Chondrocyte (in vitro differentiated cells): ENCODE data around the gene GDF15. TPM values are rescaled to one million over a fixed set of nuclear protein-coding genes. Genes with fewer than 3 reads are reported as not detected.

Experiments used
- DNase-seq: peaks from one replicate; pipeline ENCODE4 v3.0.0; 2021; ENCODE audit warnings: mixed read lengths, low spot score
- H3K27ac Mint-ChIP-seq: one replicate; pipeline ENCODE4 v1.8.0; 2021; ENCODE audit warnings: mild to moderate bottlenecking, moderate library complexity, mixed read lengths; ENCODE audit not compliant: unreplicated experiment
- H3K27me3 Mint-ChIP-seq: 2 replicates; pipeline ENCODE4 v1.8.0; 2021; ENCODE audit warnings: low read depth, mixed read lengths
- H3K36me3 Mint-ChIP-seq: 2 replicates; pipeline ENCODE4 v1.8.0; 2021; ENCODE audit warnings: low read depth, mixed read lengths
- H3K4me1 Mint-ChIP-seq: 2 replicates; pipeline ENCODE4 v1.8.0; 2021; ENCODE audit warnings: low read depth, mild to moderate bottlenecking, mixed read lengths
- H3K4me3 Mint-ChIP-seq: one replicate; pipeline ENCODE4 v1.8.0; 2021; ENCODE audit warnings: mild to moderate bottlenecking, moderate library complexity, mixed read lengths; ENCODE audit not compliant: unreplicated experiment
- H3K9me3 Mint-ChIP-seq: 2 replicates; pipeline ENCODE4 v1.8.0; 2021; ENCODE audit warnings: low read depth, mixed read lengths
- total RNA-seq: library from RNA; stranded (reverse); gene quantifications from 3 replicates; pipeline ENCODE4 v1.2.1, GENCODE V29; 2021
- TF ChIP-seq, protein P1 (sequence below): fragments of 200-600 bp; sonication (generic); IDR thresholded peaks from 2 replicates; pipeline ENCODE4 v1.5.0; 2021; ENCODE audit warnings: antibody characterized with exemption, mild to moderate bottlenecking, moderate library complexity

GDF15 gene
- total RNA-seq, 1 donor from 2014 or later, result 149 TPM

DNA sequence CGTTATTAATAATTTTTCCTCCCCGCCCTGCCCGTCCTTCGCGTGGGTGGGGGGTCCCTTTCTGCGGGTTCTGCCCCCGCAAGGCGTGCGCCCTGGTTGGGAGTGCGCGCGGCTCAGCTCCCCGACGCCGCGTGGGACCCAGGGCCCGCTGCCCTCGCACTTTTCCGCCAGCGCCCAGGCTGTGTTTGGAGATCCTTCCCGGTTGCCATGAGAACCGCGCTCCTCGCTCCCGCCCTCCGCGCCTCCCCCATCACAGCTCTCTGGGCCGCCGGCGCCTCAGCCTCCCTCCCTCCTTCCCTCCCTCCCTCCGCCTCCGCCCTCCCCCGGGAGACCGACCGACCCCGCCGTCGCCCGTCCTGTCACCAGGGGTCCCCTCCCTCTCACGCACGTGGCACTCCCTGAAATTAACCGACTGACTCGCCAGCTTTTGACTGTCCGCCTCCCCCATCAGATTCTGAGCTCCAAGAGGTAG, 30.9 kb downstream of the GDF15 start:
- H3K4me1 Mint-ChIP-seq, result peaks cover 52% of the 10 kb centered on the region
- no peaks in the 10 kb centered on the region for H3K9me3 Mint-ChIP-seq
- no peaks in the 10 kb centered on the region for H3K27me3 Mint-ChIP-seq
- DNase-seq, result no peak
- peak overlapping the region; percentile 70 for H3K4me3 Mint-ChIP-seq
- TF ChIP-seq, protein P1, sequence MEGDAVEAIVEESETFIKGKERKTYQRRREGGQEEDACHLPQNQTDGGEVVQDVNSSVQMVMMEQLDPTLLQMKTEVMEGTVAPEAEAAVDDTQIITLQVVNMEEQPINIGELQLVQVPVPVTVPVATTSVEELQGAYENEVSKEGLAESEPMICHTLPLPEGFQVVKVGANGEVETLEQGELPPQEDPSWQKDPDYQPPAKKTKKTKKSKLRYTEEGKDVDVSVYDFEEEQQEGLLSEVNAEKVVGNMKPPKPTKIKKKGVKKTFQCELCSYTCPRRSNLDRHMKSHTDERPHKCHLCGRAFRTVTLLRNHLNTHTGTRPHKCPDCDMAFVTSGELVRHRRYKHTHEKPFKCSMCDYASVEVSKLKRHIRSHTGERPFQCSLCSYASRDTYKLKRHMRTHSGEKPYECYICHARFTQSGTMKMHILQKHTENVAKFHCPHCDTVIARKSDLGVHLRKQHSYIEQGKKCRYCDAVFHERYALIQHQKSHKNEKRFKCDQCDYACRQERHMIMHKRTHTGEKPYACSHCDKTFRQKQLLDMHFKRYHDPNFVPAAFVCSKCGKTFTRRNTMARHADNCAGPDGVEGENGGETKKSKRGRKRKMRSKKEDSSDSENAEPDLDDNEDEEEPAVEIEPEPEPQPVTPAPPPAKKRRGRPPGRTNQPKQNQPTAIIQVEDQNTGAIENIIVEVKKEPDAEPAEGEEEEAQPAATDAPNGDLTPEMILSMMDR, result no peak
- no peaks in the 10 kb centered on the region for H3K36me3 Mint-ChIP-seq
- H3K27ac Mint-ChIP-seq, result peak overlapping the region; percentile 98

DNA sequence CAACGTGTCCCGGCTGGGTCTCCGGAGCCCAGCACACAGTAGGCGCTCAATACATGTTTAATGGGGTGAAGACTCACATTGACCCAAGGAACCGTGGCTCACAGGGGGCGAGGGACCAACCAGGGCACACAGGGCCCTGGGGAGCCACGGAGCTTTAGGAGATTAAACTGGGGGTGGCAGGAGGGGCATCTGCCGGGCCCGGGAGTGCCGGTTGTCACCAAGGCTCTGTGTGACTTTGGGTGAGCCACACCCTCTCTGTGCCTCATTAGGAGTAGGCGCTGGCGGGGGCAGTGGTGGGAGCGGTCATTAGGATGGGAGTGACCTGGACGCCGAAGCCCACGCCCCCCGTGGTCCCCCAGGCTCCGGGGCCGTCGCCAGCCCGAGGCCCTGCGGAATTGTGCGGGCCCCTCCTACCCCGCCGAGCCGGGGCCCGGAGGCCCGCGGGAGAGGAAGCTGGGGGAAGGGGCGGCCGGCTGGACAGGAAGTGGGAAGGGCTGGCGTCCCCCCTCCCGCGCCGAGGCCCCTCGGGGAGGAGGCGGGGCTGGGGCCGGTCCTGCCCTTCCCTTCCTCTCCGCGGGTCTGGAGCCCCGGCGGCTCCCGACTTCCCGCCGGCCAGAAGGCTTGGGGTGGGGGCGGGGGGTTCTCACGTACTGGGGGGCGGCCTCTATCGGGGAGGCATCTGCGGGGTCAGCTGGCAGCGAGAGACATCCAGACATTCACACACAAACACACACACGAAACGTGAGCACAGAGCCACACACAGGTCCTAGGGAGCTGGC, 31.5 kb downstream of the GDF15 start:
- TF ChIP-seq, protein P1, result no peak
- Mint-ChIP-seq H3K4me1 (peaks cover 54% of the 10 kb centered on the region), H3K36me3 (no peaks in the 10 kb centered on the region), H3K9me3 (no peaks in the 10 kb centered on the region), H3K27ac (peak overlapping the region; percentile 98), H3K27me3 (no peaks in the 10 kb centered on the region), H3K4me3 (peak overlapping the region; percentile 70)
- DNase-seq, result no peak

DNA sequence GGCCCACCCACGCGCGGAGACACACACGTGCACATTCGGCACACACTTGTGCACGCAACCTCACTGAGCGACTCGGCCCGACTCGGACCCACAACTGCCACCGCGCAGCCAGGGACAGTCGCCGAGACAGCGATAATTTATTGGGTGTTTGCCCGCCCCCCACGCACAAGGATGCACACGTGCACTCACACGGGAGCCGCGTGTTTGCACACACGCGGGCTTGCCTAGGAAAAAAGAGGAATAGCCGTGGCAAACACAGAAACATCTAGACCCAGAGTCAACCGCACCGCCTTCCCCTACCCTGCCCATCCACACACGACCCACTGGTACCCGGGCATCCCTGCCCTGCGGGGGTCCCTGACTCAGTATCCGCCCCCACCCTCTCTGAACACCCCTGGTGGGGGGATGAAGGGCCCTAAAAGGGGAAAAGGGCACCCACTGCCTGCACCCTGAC, 32.1 kb downstream of the GDF15 start:
- H3K27me3 Mint-ChIP-seq, result no peaks in the 10 kb centered on the region
- no peak for DNase-seq

GRCh38 chr19:18418483-18419194, 32.7 kb downstream of the GDF15 start:
- no peaks in the 10 kb centered on the region for H3K27me3 Mint-ChIP-seq
- peaks cover 54% of the 10 kb centered on the region for H3K4me1 Mint-ChIP-seq
- no peaks in the 10 kb centered on the region for H3K36me3 Mint-ChIP-seq
- H3K4me3 Mint-ChIP-seq, result peak overlapping the region; percentile 63
- peak; percentile 67 for DNase-seq
- TF ChIP-seq, protein P1, result no peak
- peak overlapping the region; percentile 88 for H3K27ac Mint-ChIP-seq
- no peaks in the 10 kb centered on the region for H3K9me3 Mint-ChIP-seq

More for the DNA sequence above, 32.1 kb downstream of the GDF15 start:
- Mint-ChIP-seq H3K4me1 (peaks cover 54% of the 10 kb centered on the region), H3K27ac (peak overlapping the region; percentile 88), H3K36me3 (no peaks in the 10 kb centered on the region), H3K9me3 (no peaks in the 10 kb centered on the region), H3K4me3 (peak overlapping the region; percentile 25)
- TF ChIP-seq, protein P1, result no peak

- H3K4me1 Mint-ChIP-seq, result peaks cover 58% of the 10 kb centered on the region
- peak within 1 kb of the TSS; percentile 78 for H3K4me3 Mint-ChIP-seq
- peak; percentile 75 for DNase-seq
- TF ChIP-seq, protein P1, result peak; percentile 70
- H3K27me3 Mint-ChIP-seq, result no peaks in the 10 kb centered on the region
- H3K9me3 Mint-ChIP-seq, result no peaks in the 10 kb centered on the region
- no peaks in the 10 kb centered on the region for H3K36me3 Mint-ChIP-seq
- H3K27ac Mint-ChIP-seq, result peak within 1 kb of the TSS; percentile 88
Observed at GRCh38 chr19:18419195-18419698, 33.3 kb downstream of the GDF15 start, which contains the start of gene SSBP4. Gene SSBP4, plus strand, starts transcription at chr19:18419398. Its CDS starts 251 bp downstream, at chr19:18419649.
